HG03280 (cell line): ENCODE data around the gene KCNIP1.
"Not testable (repeated sequence)": the region's sequence is repeated elsewhere in the genome, so short reads cannot be mapped to it uniquely, and the experiment has no call there.

Experiments
- ATAC-seq: cut with Tn5 transposase; IDR thresholded peaks from one replicate; pipeline ENCODE4 v1.9.1; 2021; ENCODE audit warnings: mild to moderate bottlenecking, moderate library complexity; ENCODE audit not compliant: unreplicated experiment

Gene KCNIP1

DNA sequence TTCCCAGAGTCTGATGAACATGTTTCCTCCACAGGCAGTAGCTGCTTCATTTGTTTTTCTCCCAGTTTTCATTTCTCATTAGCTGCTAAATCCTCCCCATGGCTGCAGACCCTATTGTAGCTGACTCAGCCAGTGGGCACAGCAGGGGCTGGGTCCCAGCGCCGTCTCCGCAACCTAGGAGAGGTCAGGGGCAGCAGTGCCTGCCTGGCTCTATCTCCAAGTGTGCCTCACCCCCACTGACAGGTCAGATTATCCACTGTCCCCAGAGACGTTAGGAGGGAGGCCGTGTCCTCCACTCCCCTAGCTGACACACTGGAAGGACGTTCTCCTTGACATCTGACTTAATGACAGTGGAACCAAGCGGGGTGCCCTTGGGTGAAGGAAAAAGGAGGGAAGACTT is 31.1 kb downstream of the KCNIP1 start:
- ATAC-seq = no peak

GRCh38 chr5:170536525-170536924 is 32.7 kb downstream of the KCNIP1 start:
- ATAC-seq = no peak

GRCh38 chr5:170537451-170538095 is 33.8 kb downstream of the KCNIP1 start:
- no peak for ATAC-seq

DNA sequence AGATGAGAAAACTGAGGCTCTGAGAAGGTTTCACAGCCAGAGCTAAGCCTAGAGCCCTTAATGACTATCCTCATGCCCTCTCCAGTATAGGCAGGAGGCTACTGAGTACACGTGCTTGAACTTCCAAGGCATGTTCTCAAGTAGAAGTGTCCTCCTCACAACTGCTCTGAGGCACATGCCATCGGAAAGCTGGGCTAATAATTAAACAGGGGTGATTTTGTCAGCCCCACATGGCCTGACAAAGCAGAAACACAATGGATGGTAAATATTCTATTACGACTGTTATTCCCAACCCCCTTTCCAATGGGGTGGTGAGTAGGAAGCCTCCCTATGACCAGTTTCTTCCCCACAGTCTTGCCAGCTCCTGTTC is 34.3 kb downstream of the KCNIP1 start:
- no peak for ATAC-seq

- no peak for ATAC-seq
Observed at GRCh38 chr5:170538696-170539586, 35.1 kb downstream of the KCNIP1 start.

- no peak for ATAC-seq
Observed at GRCh38 chr5:170540271-170540670, 36.5 kb downstream of the KCNIP1 start.

DNA sequence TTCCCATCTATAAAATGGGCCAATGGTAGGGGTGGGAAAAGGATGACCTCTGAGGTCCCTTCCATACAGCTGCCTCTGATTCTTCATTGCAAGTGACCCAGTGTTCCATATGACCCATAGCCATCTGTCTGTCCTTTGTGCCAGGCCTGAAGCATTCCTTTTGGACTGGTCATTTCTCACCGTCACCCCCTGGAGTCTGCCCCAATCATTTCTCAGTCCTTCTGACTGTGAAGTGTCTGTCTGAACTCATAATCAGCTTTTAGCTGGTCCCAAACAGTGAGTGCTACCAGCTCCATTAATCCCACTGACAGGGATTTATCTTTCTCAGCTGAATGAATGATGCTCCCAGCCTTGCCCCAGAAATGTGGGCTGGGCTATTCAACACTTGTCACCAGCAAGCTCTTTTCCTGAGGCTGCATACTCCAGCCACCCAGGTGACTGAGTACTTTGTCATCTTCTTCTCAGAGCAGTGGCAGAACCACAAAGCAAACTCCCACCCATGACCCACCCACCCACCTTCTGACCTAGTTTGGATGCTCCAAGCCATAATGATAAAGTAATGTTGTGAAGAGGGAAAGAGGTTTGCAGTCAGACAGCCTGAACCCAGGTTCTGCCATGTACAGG is 37.4 kb downstream of the KCNIP1 start:
- ATAC-seq = no peak

DNA sequence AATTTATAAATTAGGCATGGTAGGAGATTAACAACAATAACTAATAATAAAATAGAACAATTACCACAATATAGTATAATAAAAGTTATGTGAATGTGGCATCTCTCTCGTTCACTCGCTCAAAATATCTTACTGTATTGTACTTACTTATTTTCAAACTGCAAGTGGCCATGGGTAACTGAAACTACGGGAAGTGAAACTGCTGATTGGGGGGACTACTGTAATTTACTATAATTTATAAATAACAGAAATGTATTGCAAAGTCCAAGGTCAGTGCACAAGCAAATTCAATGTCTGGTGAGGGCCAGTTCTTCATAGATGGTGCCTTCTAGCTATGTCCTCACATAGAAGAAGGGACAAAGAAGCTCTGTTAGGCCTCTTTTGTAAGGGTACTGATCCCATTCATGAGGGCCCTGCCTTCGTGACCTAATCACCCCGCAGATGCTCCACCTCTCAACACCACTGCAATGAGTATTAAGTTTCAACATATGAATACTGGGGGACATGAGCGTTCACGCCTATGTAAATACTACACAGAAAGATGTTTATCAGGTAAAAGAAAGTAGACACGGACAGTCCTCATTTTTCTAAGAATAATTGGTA is 39.0 kb downstream of the KCNIP1 start:
- ATAC-seq = no peak

DNA sequence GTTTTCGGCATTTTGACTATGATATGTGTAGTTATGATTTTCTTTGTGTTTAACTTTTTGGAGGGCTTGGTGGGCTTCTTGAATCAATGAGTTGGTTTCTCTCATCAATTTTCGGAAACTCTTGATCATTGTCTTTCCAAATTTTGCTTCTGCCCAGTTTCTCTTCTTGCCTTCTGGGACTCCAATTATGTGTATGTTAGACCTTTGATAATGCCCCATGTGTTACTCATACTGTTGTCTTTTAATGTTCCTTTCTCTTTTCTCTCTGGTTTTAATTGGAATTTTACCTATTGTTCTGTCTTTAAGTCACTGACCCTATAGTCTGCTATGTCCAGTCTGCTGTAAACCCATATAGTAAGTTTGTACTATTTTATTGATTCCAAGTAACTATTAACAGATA is 41.5 kb downstream of the KCNIP1 start:
- ATAC-seq = no peak

- ATAC-seq = no peak
Observed at GRCh38 chr5:170545811-170546210, 42.0 kb downstream of the KCNIP1 start.

GRCh38 chr5:170546282-170546681 is 42.5 kb downstream of the KCNIP1 start:
- no peak for ATAC-seq

- ATAC-seq = not testable (repeated sequence)
Observed at GRCh38 chr5:170550382-170550781, 46.6 kb downstream of the KCNIP1 start.

GRCh38 chr5:170551076-170551475 is 47.3 kb downstream of the KCNIP1 start:
- no peak for ATAC-seq

GRCh38 chr5:170551622-170552021 is 47.8 kb downstream of the KCNIP1 start:
- no peak for ATAC-seq

DNA sequence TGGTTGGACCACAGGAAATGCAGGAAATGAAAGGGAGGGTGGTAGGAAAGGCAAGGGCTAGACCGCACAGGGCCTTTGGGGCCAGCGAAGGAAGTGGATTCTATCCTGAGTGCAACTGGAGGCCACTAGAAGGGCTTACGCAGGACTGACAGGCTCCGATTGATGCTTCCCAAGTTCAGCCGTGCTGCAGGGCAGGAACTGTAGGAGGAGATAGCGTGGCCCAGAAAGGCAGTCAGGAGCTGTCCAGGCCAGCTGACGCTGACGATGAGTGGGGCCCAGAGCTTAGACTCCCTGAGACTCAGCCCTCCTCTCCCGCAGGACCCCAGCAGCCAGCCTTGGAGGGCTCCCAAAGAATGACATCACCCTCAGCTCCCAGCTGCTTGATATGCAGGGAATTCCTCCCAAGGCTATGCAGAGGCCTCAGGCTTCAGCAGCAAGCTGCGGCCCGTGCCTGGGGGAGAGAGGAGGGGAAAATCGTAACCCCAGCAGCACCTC is 48.8 kb downstream of the KCNIP1 start:
- no peak for ATAC-seq

DNA sequence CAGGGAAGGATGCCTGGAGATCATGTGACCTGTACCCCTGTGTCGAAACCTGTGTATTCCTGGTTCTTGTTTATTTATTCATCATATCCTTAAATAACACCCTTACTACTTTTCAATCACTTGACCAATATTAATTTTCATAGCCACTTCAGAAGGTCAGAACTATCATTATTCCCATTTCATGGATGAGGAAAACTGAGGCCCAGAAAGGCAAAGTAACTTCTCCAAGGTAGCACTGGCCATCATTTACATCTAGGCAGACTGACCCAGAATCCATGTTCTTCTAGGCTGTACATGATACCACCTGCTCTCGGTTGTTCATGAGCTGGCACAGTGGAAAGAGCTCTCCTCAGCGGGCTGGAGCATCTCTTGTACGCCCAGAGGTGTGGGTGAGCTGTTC is 49.4 kb downstream of the KCNIP1 start:
- ATAC-seq = no peak

DNA sequence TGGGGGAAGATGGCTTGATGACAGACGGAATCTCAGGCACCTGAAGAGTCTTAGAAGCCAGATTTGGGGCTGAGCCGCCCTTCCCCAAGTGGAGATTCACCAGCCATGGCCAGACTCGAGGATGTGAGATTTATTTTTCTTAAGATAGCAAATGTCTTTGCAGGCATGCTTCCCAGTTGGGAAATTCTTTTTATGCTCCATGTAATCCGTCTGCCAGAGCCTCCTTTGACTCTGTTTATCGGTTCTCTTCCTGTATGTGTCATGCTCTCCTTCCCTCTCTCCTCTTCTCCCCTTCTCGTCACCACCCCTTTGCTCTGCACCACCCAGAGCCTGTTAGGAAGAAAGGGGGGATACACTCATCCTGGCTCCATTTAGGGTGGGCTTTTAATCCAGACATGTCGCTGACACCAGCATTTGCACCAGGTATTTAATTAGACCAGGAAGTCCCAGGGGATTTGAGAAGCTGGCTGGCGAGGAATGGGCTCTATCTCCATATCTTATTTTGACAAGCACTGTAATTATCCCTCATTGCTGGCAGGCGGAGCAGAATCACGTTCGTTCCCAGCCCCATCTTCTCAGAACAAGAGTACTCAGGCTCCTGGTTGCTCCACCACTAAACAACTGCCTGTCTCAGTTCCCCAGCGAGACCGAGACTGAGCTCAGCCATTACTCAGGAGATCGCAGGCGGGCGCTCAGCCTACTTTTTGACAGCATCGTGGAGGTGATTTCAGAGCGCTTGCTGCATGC is 50.9 kb downstream of the KCNIP1 start:
- no peak for ATAC-seq

DNA sequence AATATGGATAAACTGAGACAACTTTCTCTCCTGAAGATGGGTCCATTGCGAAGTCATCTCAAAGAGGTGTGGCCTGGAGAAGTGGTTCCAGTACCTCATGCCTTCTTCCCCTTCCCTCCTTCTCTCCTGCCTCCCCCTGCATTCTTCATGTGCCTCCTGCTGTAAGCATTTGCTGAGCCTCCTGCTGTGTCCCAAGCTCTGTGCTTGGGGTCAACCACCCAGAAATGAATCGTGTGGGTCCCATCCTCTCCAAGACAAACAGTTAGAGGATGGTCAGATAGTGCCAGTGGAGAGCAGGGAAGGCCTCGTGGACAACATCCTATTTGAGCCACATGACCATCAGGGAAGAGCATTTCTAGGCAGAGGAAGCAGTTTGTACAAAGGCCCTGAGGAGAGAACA is 53.5 kb downstream of the KCNIP1 start:
- no peak for ATAC-seq

- no peak for ATAC-seq
Observed at GRCh38 chr5:170559296-170559695, 55.5 kb downstream of the KCNIP1 start.

DNA sequence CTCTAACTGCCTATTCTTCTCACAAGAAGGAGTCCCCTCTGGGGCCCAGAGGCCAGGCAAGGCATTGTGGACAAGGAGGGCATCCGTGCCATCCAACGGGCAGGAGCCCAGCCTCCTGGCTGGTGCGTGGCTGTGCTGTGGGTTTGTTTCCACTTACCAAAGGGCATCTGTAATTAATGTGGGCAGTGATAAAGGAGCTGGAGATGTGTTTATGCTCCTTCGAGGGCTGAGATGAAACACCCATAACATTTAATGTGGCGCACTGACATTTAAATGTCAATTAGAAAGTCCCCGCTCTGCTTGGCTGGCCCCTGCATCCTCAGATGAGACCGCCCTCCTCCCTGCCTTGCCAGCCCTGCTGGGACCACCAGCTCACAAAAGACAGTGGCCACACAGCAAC is 57.1 kb downstream of the KCNIP1 start:
- no peak for ATAC-seq
